GM08714 (cell line): ENCODE results near the gene GFRA1.

Experiments used
- H3K4me3 ChIP-seq: fragments of 200-500 bp; sonication (Bioruptor generic); 2 replicates; pipeline ENCODE4 v1.5.1; 2014; ENCODE audit warnings: mild to moderate bottlenecking, low read length, inconsistent platforms
- ZNF274 ChIP-seq: IDR thresholded peaks from 2 replicates; pipeline ENCODE4 v1.6.1; 2012; ENCODE audit warnings: mild to moderate bottlenecking, low read depth, low read length

GFRA1 gene

DNA sequence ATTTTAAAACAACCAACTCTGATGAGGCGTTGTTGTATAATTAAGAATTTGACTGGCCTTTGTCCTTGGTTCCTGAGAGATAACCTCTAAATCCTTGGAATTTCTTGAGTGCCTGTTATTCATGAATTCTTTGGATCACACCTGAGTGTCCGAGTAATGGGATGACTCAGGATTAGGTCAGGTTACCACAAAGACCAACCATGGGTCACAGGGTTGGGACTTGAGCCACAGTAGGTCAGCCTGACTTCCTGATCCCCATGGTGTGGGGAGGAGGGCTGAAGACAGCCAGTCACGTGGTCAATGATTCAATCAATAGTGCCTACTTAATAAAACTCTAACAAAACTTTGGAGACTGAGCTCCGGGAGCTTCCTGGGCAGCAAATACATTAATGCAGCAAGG is 192.5 kb downstream of the GFRA1 start:
- no peak overlapping the region for H3K4me3 ChIP-seq
- no peak for TF ChIP-seq ZNF274

DNA sequence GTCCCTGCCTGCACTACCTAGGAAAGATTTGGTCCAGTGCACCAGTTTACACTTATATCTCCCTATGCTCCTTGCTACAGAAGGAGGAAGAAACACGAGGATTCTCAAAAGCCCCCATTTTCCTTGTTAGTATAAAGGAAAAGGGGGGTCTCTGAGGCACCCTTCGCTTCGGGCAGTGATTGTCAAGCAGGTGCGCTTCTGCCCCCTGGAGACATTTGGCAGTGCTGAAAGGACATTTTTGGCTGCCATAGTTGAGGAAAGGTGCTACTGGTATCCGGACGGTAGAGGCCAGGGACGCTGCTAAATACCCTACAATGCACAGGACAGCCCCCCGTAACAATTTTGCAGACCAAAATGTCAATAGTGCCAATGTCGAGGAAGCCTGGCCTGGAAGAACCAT is 193.7 kb downstream of the GFRA1 start:
- TF ChIP-seq ZNF274 = no peak
- H3K4me3 ChIP-seq = no peak overlapping the region

DNA sequence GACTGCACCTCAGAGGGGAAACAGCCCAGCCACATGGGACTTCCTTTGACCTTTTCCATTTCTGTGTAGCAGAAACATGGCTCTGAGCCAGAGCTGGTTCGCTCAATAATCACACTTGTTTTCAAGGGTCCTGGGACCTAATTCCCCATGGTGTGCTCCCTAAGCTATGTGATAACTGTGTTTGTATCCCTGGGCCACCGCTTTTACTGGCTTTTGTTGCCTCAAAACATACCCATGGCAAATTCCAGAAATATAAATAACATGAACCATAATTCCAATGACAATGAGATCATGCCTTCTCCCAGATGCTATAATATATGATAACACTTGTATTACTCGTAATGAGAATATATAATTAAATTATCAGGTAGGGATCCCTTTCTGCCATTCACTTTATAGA is 196.4 kb downstream of the GFRA1 start:
- TF ChIP-seq ZNF274 = no peak
- H3K4me3 ChIP-seq = no peak overlapping the region

DNA sequence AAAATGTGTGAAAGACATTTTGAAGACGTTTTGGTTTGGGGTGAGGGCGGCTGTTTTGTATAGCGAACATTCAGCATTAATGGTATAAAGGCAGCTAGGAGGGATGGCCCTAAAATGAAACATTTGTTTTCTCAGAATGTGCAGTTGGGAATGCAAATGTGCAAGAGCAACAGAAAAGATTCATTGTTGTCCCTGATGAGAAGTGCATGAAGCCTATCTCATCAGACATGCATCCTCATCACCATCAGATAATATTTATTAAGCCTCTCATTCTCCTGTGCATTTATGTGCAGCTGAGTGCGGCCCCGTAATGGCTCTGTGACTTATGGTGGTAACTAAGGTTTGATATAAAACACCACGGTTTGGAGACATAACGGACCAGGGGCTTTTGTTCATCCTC is 199.5 kb downstream of the GFRA1 start:
- no peak for TF ChIP-seq ZNF274
- no peak overlapping the region for H3K4me3 ChIP-seq

DNA sequence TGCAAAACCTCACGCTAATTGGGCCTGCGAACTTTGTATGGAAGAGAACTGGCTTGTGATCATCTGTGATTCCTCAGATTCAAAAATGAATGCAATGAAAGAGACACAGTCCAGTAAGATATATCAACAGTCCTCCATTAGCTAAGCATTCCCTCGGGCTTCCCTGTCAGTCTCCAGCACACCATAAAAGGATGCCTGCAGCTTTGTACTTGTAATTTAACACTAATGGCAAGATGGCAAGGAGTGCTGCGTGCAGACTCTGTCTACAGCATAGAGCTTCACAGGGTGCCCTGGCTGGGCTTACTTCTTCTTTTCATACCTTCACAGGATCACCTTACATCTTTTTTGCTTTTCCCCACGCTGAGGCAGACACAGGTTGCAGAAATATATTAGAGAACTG is 200.0 kb downstream of the GFRA1 start:
- TF ChIP-seq ZNF274 = no peak
- no peak overlapping the region for H3K4me3 ChIP-seq

DNA sequence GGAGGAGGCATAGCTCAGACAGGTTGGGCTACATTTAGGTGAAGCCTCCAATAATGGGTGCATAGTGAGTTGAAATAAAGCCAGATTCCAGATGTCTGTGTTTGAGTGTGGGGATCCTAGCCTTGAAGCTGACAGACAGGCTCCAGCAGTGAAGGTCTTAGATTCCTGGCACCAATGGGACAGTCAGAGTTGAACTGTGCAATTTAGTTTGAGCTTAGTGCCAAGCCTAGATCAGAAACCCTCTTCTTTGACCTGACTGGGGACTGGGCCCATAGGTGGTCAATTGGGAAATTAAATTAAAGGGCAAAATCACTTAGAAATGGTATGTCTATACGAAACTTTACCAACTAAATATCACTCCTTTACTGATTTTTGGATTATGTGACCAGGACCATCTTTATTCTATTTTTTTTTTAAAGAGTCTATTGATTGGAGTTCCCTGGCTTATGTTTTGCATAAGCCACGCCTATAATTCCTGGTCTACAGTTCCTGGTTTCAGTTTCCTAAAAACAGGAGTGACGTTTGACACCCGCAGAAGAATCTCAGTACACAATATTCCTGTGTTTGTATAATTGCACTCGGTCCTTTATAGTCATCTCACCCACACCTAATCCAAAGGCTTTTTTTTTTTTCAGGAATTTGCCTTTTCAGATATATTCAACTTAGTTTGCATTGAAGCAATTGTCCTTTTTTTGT is 201.4 kb downstream of the GFRA1 start:
- H3K4me3 ChIP-seq = no peak overlapping the region
- no peak for TF ChIP-seq ZNF274

DNA sequence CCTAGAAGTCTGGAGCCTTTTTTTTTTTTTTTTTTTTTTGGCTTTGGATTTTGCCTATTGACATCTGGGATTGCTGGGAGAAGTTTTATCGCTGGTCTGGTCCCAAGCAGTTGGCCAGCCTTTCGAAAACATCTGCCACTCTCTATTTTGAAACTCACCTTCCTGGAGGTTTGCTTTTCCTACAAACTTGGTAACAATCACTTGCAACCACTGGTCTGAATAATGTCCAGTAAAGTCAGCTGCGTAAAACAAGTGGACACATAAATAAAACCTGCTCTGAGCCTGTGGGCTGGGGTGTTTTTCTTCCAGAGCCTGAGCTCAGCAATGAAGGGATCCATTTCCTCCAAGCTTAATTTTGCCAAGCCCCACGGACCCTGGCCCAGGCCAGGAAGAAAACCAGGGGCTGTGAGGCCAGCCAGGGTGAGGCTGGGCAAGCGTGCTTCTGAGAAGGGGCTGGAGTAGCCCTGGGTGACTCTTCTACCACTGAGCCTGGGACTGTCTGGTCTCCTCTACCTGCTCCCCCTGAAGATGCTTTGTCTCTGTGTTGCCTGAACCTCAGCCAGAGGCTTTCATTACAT is 202.2 kb downstream of the GFRA1 start:
- TF ChIP-seq ZNF274 = no peak
- no peak overlapping the region for H3K4me3 ChIP-seq

DNA sequence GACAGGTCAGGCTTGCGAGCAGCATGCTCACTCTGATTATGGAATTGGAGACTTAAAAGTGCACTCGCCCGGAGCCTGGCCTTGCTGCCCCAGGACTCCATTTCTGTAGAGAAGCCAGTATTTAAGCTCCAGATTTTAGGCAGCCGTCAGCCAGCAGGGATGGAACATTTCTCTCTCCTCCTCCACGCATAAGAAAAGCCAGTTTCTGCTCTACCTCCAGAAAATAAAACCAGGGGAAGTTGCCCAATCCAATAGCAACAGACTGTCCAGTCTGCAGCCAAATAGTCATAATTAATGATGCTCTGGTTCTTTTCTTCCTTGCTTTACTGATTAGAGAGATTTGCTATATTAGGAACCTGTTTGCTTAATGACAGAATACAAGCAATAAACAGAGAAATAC is 203.2 kb downstream of the GFRA1 start:
- TF ChIP-seq ZNF274 = no peak
- H3K4me3 ChIP-seq = no peak overlapping the region

DNA sequence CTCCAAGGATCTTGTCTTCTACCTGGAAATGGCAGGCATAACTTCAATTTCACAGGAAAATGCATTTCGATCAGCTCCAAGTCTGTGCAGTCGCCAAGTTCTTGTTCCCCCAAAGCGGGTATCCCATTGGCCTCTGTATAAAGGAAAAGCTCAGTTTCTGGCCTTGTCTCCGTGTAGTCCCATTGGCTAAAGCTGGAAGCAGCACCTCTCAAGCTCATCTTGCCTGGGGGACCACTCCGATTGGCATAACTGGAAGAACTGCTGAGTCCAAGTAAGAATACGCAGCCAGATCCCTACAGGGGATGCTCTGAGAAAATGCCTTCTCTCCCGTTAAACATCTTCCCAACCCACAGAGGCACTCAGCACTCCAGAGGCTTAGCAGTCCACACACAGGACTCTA is 205.2 kb downstream of the GFRA1 start:
- no peak for TF ChIP-seq ZNF274
- H3K4me3 ChIP-seq = no peak overlapping the region

DNA sequence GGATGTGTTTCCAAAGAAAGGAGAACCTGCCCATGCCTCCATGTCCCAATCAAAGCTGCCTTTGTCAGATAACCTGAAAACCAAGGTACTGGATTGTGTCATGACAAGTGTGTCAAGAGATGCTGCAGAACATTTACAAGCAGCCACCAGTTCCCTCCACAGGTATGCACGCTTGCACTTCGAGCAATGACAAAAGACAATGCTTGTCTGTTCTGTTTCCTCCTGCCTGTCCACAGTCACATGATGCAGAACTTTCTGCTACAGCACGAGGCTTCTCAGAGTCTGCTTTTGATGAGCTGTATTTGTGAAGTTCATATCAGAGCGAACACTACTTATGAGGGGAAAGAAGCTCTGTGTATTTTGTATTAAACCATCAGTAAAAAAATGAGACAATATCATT is 209.9 kb downstream of the GFRA1 start:
- H3K4me3 ChIP-seq = no peak overlapping the region
- TF ChIP-seq ZNF274 = no peak

DNA sequence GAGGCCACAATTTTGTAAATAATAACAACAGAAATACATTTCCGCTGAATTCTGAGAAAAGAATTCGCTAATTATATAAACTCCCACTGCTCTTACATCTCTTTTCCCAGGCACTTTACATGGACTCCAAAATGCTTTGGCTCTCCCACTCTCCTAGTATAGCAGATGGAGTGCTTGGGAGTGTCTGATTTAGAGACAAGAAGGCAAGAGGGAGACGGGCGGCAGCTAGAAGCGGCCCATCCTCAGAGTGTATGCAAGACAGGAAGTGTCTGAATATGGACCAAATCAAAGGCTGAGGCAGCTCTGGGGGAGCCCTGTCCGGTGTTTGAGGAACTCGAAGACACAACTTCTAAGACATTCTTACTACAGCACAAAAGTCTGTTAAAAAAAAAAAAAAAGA is 212.1 kb downstream of the GFRA1 start:
- H3K4me3 ChIP-seq = no peak overlapping the region
- TF ChIP-seq ZNF274 = no peak

DNA sequence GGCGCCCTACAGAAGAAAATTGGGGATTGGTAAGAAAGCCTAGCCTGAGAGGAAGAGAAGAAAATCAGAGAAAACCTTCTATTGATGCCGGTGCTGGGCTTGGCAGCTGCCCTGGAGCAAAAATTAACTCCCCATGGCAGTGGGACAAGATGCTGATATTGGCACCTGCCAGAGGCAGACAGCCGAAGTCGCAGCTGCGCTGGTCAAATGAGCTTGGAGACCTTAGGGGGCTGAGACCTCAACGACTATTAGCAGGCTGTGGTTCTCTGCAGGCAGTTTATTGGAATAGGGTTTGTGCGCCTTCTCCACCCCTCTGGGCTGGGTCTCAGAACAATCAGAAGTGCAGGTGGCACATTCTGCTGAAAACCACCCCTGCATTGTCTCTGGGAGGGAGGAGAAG is 213.7 kb downstream of the GFRA1 start:
- no peak overlapping the region for H3K4me3 ChIP-seq
- no peak for TF ChIP-seq ZNF274

DNA sequence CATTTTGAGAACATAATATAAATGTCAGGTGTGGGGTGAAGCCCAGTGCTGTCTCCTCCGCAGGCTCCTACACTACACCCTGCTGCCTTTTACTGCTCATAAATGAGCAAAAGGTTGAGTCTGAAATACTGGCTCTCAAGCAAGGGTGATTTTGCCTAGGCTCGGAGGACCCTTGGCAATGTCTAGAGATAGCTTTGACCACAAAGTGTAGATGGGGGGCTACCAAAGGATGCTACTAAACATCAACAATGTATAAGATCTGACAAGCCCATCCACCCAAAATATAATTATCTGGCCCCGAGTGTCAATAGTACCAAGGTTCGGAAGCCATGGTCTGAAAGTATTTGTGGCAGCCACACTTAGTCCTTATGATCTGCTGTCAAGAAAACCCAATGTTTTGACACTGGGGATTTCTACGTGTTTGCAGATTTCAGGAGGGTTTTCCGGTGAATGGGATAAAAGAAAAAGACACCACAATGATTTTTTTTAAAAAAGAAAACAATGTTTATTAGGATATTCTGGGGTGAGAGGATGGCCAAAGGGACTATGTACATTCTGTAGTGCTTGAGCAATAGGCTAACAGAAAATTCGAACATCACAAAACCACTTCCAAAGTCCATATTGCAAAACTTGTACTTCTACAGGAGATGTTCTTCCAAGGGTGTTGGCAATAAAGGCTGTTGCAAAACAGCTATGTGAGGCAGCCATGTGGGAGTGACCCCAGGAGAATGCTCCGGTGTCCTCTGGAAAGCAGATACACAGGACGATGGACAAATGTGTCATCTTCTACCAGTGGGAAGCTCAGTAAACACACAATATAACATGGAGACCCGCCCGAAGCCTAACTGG is 216.3 kb downstream of the GFRA1 start:
- no peak for TF ChIP-seq ZNF274
- no peak overlapping the region for H3K4me3 ChIP-seq

DNA sequence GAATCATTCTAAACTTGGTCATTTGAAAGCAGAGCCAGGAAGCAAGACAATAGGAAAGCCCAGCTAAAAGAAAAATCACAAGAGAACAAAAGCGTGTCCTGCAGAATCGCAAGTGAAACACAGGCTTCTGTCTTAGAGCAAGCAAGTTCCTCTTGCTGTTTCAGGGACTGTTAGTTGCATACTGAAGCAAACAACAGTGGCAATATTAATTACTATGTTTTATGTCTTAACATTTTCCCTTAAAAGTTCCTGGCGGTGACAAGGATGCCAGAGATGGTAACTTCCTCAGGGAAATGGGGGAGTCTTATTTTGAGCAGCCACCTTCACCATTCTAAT is 217.1 kb downstream of the GFRA1 start:
- no peak for TF ChIP-seq ZNF274
- H3K4me3 ChIP-seq = no peak overlapping the region

DNA sequence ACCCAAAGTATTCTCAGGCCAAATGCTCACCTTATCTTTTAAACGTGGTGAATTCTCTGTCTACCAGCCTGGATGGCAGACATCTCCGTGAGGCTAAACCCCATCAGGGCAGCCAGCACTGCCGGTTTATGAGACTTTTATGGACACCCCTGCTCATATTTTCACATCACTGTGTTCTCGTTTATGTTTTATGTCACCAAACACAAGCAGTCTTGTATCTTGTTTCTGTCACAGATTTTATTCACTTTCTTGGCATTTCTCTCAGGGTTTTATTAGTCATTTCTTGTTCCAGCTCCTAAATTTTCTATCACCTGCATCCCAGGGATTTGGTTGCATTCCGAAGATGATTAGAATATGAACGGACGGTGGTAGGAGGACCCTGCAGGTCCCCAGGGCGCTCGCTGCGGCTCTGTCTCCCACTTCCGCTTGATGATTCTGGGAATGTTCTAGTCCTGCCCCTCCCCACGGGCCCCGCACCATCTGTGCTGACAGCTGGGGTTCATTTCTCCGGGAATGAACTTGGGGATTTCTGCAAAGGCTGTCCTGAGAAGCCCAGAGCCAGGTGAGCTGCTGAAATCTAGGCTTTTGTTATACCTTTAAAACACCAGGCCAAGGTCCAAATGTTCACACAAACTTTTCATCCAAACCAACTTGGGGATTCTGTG is 217.6 kb downstream of the GFRA1 start:
- no peak for TF ChIP-seq ZNF274
- no peak overlapping the region for H3K4me3 ChIP-seq
